NCI-H460 (cell line): Measurements from ENCODE around the gene AOPEP. TPM values are rescaled to one million over a fixed set of nuclear protein-coding genes. Genes with fewer than 3 reads are reported as not detected.

Experiments used
- DNase-seq: peaks from one replicate; pipeline ENCODE4 v3.0.0-alpha.2; 2016; ENCODE audit warnings: low read depth; ENCODE audit errors: extremely low read depth
- total RNA-seq: library from RNA; depleted of rRNA; stranded (reverse); fragments of >200 nt; shearing (Covaris generic); gene quantifications from 2 replicates; pipeline ENCODE4 v1.2.3, GENCODE V29; 2014

AOPEP gene
- total RNA-seq, 1 experiment from 2014 or later, result 27.0 TPM

GRCh38 chr9:94885854-94886447 lies 159.5 kb downstream of the AOPEP start:
- no peak for DNase-seq

GRCh38 chr9:94887721-94888120 lies 161.2 kb downstream of the AOPEP start:
- no peak for DNase-seq

- DNase-seq, result no peak
Measured at GRCh38 chr9:94888775-94889174, 162.3 kb downstream of the AOPEP start.

GRCh38 chr9:94889628-94890027 lies 163.1 kb downstream of the AOPEP start:
- DNase-seq, result no peak

- no peak for DNase-seq
Measured at GRCh38 chr9:94891183-94891582, 164.7 kb downstream of the AOPEP start.

- no peak for DNase-seq
Measured at GRCh38 chr9:94892675-94893074, 166.2 kb downstream of the AOPEP start.

- no peak for DNase-seq
Measured at GRCh38 chr9:94894094-94894699, 167.7 kb downstream of the AOPEP start.

GRCh38 chr9:94895668-94896067 lies 169.2 kb downstream of the AOPEP start:
- DNase-seq, result no peak

GRCh38 chr9:94896512-94896911 lies 170.0 kb downstream of the AOPEP start:
- no peak for DNase-seq

- DNase-seq, result no peak
Measured at GRCh38 chr9:94899464-94900221, 173.1 kb downstream of the AOPEP start.

- no peak for DNase-seq
Measured at GRCh38 chr9:94900222-94901018, 173.9 kb downstream of the AOPEP start.

- no peak for DNase-seq
Measured at GRCh38 chr9:94901019-94901363, 174.5 kb downstream of the AOPEP start.

- no peak for DNase-seq
Measured at GRCh38 chr9:94903961-94904421, 177.5 kb downstream of the AOPEP start.

GRCh38 chr9:94904806-94905205 lies 178.3 kb downstream of the AOPEP start:
- no peak for DNase-seq

- DNase-seq, result no peak
Measured at GRCh38 chr9:94905606-94906005, 179.1 kb downstream of the AOPEP start.

GRCh38 chr9:94906181-94906580 lies 179.7 kb downstream of the AOPEP start:
- no peak for DNase-seq

- DNase-seq, result no peak
Measured at GRCh38 chr9:94906713-94907112, 180.2 kb downstream of the AOPEP start.

GRCh38 chr9:94907264-94907936 lies 180.9 kb downstream of the AOPEP start:
- DNase-seq, result no peak

- no peak for DNase-seq
Measured at GRCh38 chr9:94908011-94908563, 181.6 kb downstream of the AOPEP start.

- DNase-seq, result no peak
Measured at GRCh38 chr9:94908583-94909249, 182.2 kb downstream of the AOPEP start.
